Endothelial cell of umbilical vein (primary cell): Measurements from ENCODE around the gene ELL2. TPM values are rescaled to one million over a fixed set of nuclear protein-coding genes. Genes with fewer than 3 reads are reported as not detected.

Source experiments
- BruUV-seq: library from RNA; stranded (reverse); fragments of 400-500 nt; replicated peaks from 2 replicates; lab custom pipeline; 2021; lab: Mats Ljungman, UMichigan
- CTCF ChIA-PET: fragments of 300-600, 350-600 bp; sonication (Branson Sonifier 250); formaldehyde crosslinking; loops from one replicate; lab custom pipeline; 2021; ENCODE audit warnings: antibody characterized with exemption, inconsistent platforms; lab: Charles Lee
- POLR2A ChIA-PET: fragments of 300-600, 350-600 bp; sonication (Branson Sonifier 250); formaldehyde crosslinking; loops from one replicate; lab custom pipeline; 2021; ENCODE audit warnings: antibody characterized with exemption, inconsistent platforms; lab: Charles Lee
- DNase-seq: peaks from one replicate; pipeline ENCODE4 v3.0.0-alpha.2; 2011; ENCODE audit warnings: low read depth, low spot score
- FAIRE-seq: peaks from 2 replicates; lab custom pipeline; 2011; peaks lifted over from hg19 to GRCh38; lab: Jason Lieb, UNC
- H2AFZ ChIP-seq: 2 replicates; pipeline ENCODE4 v1.6.0; 2012; ENCODE audit warnings: low read depth, low read length, control low read depth, inconsistent platforms
- H3K27ac ChIP-seq: 2 replicates; pipeline ENCODE4 v1.5.1; 2011; ENCODE audit warnings: low read depth, mild to moderate bottlenecking, control low read depth, low read length, moderate library complexity; ENCODE audit not compliant: insufficient read depth
- H3K27me3 ChIP-seq, 2 experiments: 2 replicates each; pipeline versions ENCODE4 v1.6.0 to v1.6.1; 2011; ENCODE audit warnings: low read length in 2 of 2, mixed read lengths in 1 of 2; ENCODE audit not compliant: control insufficient read depth in 2 of 2, insufficient read depth in 2 of 2
- H3K36me3 ChIP-seq, 2 experiments: 2 replicates in 1 of 2; 3 replicates in 1 of 2; pipeline ENCODE4 v1.5.1; 2011; ENCODE audit warnings: low read length in 2 of 2, mild to moderate bottlenecking in 1 of 2, moderate library complexity in 1 of 2; ENCODE audit not compliant: control insufficient read depth in 2 of 2, insufficient read depth in 2 of 2; ENCODE audit errors: extremely low read depth in 1 of 2
- H3K4me1 ChIP-seq: 3 replicates; pipeline ENCODE4 v1.5.1; 2011; ENCODE audit warnings: mild to moderate bottlenecking, low read length; ENCODE audit not compliant: control insufficient read depth, insufficient read depth; ENCODE audit errors: extremely low read depth
- H3K4me2 ChIP-seq: 2 replicates; pipeline ENCODE4 v1.6.1; 2011; ENCODE audit warnings: low read length, control low read depth, mixed read lengths; ENCODE audit not compliant: insufficient read depth
- H3K4me3 ChIP-seq, 3 experiments: fragments of 200-600 bp in 1 of 3; sonication (generic), shearing (Covaris generic) in 1 of 3; replicated peaks in 1 of 3; 2 replicates each; pipeline ENCODE4 v1.5.1; 2011 to 2016; ENCODE audit warnings: control low read depth in 3 of 3, low read length in 3 of 3, mild to moderate bottlenecking in 2 of 3, inconsistent platforms in 1 of 3, low read depth in 1 of 3, moderate library complexity in 1 of 3; ENCODE audit not compliant: insufficient read depth in 1 of 3
- H3K79me2 ChIP-seq: 2 replicates; pipeline ENCODE4 v1.6.0; 2012; ENCODE audit warnings: low read length, inconsistent platforms; ENCODE audit not compliant: control insufficient read depth, insufficient read depth
- H3K9ac ChIP-seq: replicated peaks from 2 replicates; pipeline ENCODE3; 2011; ENCODE audit warnings: low read length, control low read depth; ENCODE audit not compliant: insufficient read depth; ENCODE audit errors: extremely low read depth
- H3K9me1 ChIP-seq: replicated peaks from 3 replicates; pipeline ENCODE4 v1.6.0; 2011; ENCODE audit warnings: mild to moderate bottlenecking, low read length; ENCODE audit not compliant: control insufficient read depth, insufficient read depth; ENCODE audit errors: extremely low read depth
- H3K9me3 ChIP-seq: replicated peaks from 2 replicates; pipeline ENCODE4 v1.5.1; 2012; ENCODE audit warnings: low read length, inconsistent platforms; ENCODE audit not compliant: control insufficient read depth, insufficient read depth
- H4K20me1 ChIP-seq: replicated peaks from 2 replicates; pipeline ENCODE3; 2011; ENCODE audit warnings: mild to moderate bottlenecking, low read length; ENCODE audit not compliant: control insufficient read depth, insufficient read depth; ENCODE audit errors: extremely low read depth
- CTCF ChIP-seq, 2 donors: IDR thresholded peaks; 1 replicate in 1 of 2; 2 replicates in 1 of 2; pipeline ENCODE4 v1.5.1; 2011; ENCODE audit warnings: low read length in 2 of 2, mild to moderate bottlenecking in 2 of 2, moderate library complexity in 2 of 2, control low read depth in 1 of 2, inconsistent platforms in 1 of 2, low read depth in 1 of 2; ENCODE audit not compliant: insufficient read depth in 1 of 2; ENCODE audit errors: extremely low read depth in 1 of 2
- EZH2 ChIP-seq: IDR thresholded peaks from 2 replicates; pipeline ENCODE4 v1.6.1; 2012; ENCODE audit warnings: borderline replicate concordance, low read depth, mild to moderate bottlenecking, moderate library complexity, low read length, inconsistent platforms; ENCODE audit not compliant: severe bottlenecking
- FOS ChIP-seq: IDR thresholded peaks from 2 replicates; pipeline ENCODE4 v1.6.1; 2011; ENCODE audit warnings: mild to moderate bottlenecking, low read length, moderate library complexity, borderline replicate concordance; ENCODE audit not compliant: insufficient read depth
- JUN ChIP-seq: IDR thresholded peaks from 2 replicates; pipeline ENCODE4 v1.6.1; 2011; ENCODE audit warnings: borderline replicate concordance, low read depth; ENCODE audit not compliant: insufficient read length, insufficient read depth
- MYC ChIP-seq: IDR thresholded peaks from one replicate; pipeline ENCODE4 v1.6.1; 2011; ENCODE audit warnings: mild to moderate bottlenecking, low read depth, low read length
- POLR2AphosphoS5 ChIP-seq: IDR thresholded peaks from 2 replicates; pipeline ENCODE4 v1.6.1; 2012; ENCODE audit warnings: low read depth, mild to moderate bottlenecking, control low read depth, low read length, moderate library complexity; ENCODE audit not compliant: insufficient read depth
- dilution Hi-C: fragments of 300-500 bp; cut with MboI; formaldehyde crosslinking; loops from one replicate; pipeline ENCODE4 v1.15.0; 2019; ENCODE audit warnings: low sequenced_read_pairs; ENCODE audit not compliant: extremely low pct_ligation_motif_present
- intact Hi-C: fragments of 100-400 bp; cut with micrococcal nuclease; formaldehyde crosslinking; loops from one replicate; pipeline ENCODE4 v1.10.0; 2022
- polyA plus RNA-seq, 4 experiments: library from polyadenylated mRNA; depleted of rRNA in 3 of 4; stranded (reverse) in 3 of 4; unstranded in 1 of 4; fragments of >200 nt; gene quantifications; 2 replicates each; pipeline versions ENCODE4 v1.2.1 to v1.2.3, GENCODE V29; 2011 to 2012; ENCODE audit warnings: missing spikeins in 1 of 4
- total RNA-seq: library from RNA; stranded (reverse); gene quantifications from 2 replicates; pipeline ENCODE4 v1.2.3, GENCODE V29; 2021
- TF ChIP-seq, protein P1 (sequence below): IDR thresholded peaks from 2 replicates; pipeline ENCODE4 v1.6.1; 2011; ENCODE audit not compliant: insufficient read depth, insufficient read length

The ELL2 gene
- total and polyA plus RNA-seq, 2 donors (not counting 3 experiments of a cell fraction or from before 2014, with no cell fraction given): 6.8 to 26.0 TPM

DNA sequence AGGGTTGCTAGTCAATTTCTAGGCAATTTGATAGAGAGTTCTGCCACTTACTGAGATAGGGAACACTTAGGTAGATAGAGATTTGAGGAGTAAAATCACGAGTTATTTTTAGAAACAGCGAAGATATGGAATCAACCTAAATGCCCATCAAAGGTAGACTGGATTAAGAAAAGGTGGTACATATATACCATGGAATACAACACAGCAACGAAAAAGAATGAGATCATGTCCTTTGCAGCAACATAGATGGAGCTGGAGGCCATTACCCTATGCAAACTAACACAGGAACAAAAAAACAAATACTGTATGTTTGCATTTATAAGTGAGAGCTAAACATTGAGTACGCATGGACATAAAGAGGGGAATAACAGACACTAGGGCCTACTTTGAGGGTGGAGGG is 9.7 kb downstream of the ELL2 start:
- POLR2A ChIA-PET: no interaction called here
- Histone ChIP-seq H3K9ac (no peak overlapping the region), H3K27ac (no peak overlapping the region), H3K27me3 (no peaks in the 10 kb centered on the region), H3K36me3 (no peaks in the 10 kb centered on the region), H3K4me3 (no peak overlapping the region), H3K4me1 (peaks cover 6% of the 10 kb centered on the region), H3K79me2 (peaks cover 64% of the 10 kb centered on the region), H3K4me2 (no peak overlapping the region), H3K9me1 (no peaks in the 10 kb centered on the region), H2AFZ (no peak overlapping the region), H4K20me1 (no peaks in the 10 kb centered on the region), H3K9me3 (no peaks in the 10 kb centered on the region)
- intact Hi-C loops (no loop called here), dilution Hi-C loops (loop anchor here (25.0 kb wide), 1 partner anchor 385 kb away; no protein-coding TSS in a partner anchor)
- DNase-seq (no peak), FAIRE-seq (no peak)
- CTCF ChIA-PET: interaction anchor here (1.8 to 1.9 kb wide), 2 partner anchors 8 to 17 kb away, joined by 4 to 5 read pairs; no protein-coding TSS in a partner anchor
- BruUV-seq: no TSS peak
- TF ChIP-seq, protein P1, sequence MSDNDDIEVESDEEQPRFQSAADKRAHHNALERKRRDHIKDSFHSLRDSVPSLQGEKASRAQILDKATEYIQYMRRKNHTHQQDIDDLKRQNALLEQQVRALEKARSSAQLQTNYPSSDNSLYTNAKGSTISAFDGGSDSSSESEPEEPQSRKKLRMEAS: no peak
- TF ChIP-seq FOS (no peak), POLR2AphosphoS5 (no peak), CTCF (IDR thresholded peaks at IDR 0.05; ENCODE audit: extremely low read depth in 1 of 2, insufficient read depth in 1 of 2, low read depth in 1 of 2, low read length in 2 of 2) (no peak), MYC (no peak), EZH2 (no peak), JUN (no peak)
